ENCODE measurements around the gene P2RX2.

Gene P2RX2

DNA sequence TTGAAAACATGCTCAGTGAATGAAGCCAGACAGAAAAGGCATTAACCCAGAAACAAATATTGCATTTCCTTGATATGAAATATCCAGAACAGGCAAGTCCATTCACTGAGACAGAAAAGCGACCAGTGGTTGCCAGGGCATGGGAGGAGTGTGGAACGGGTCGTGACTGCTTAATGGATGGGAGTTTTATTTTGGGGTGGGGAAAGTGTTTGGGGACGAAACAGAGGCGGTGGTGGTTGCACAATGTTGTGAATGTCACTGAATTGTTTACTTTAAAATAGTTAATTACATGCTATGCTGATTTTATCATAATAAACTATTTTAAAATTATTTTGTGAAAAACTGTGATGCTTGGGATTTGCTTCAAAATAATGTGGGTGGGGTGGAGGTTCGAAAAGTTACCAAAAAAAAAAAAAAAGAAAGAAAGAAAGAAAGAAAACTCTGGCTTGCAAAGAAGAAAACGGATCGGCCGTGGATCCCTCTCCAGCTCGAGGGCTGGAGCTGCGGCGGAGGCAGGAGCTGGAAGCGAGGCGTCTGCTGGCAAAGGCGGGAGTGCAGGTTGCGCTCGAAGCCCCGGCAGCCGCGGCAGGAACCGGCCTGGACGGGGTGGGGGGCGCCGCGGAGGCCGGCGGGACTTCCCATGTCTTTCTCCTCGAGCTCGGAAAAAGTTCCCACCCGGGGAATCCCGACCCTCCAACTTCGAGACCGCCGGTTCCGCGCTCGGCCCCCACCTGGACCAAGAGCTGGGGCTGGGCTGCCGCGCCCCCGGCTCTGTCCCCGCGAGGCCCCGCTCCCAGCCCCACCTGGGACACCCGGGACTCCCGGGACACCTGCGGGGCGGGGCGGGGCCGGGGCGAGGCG lies 524 bp upstream of the P2RX2 start:
- in situ Hi-C loops (cut with MboI; ENCODE audit: low sequenced_read_pairs, unreplicated experiment), result loop anchor here (25.0 kb wide), 1 partner anchor 206 kb away; no protein-coding TSS in a partner anchor

GRCh38 chr12:132619071-132619385 lies 452 bp downstream of the P2RX2 start:
- no peak for DNase-seq (ENCODE audit: low spot score)
- in situ Hi-C loops (cut with MboI; ENCODE audit: low sequenced_read_pairs, unreplicated experiment), result loop anchor here (25.0 kb wide), 1 partner anchor 207 kb away; no protein-coding TSS in a partner anchor
- TF ChIP-seq CTCF (IDR thresholded peaks at IDR 0.05; ENCODE audit: borderline replicate concordance, control extremely low read depth, extremely low read depth, insufficient read depth, missing control alignments), result no peak

More for the DNA sequence above, 524 bp upstream of the P2RX2 start:
- TF ChIP-seq CTCF (IDR thresholded peaks at IDR 0.05; ENCODE audit: borderline replicate concordance, control extremely low read depth, extremely low read depth, insufficient read depth, missing control alignments), result no peak
- DNase-seq (ENCODE audit: low spot score), result no peak

- in situ Hi-C loops (cut with MboI; ENCODE audit: low sequenced_read_pairs, unreplicated experiment), result loop anchor here (25.0 kb wide), 1 partner anchor 207 kb away; no protein-coding TSS in a partner anchor
- no peak for DNase-seq (ENCODE audit: low spot score)
- TF ChIP-seq CTCF (IDR thresholded peaks at IDR 0.05; ENCODE audit: borderline replicate concordance, control extremely low read depth, extremely low read depth, insufficient read depth, missing control alignments), result no peak
Observed at GRCh38 chr12:132619386-132620112, 973 bp downstream of the P2RX2 start.

DNA sequence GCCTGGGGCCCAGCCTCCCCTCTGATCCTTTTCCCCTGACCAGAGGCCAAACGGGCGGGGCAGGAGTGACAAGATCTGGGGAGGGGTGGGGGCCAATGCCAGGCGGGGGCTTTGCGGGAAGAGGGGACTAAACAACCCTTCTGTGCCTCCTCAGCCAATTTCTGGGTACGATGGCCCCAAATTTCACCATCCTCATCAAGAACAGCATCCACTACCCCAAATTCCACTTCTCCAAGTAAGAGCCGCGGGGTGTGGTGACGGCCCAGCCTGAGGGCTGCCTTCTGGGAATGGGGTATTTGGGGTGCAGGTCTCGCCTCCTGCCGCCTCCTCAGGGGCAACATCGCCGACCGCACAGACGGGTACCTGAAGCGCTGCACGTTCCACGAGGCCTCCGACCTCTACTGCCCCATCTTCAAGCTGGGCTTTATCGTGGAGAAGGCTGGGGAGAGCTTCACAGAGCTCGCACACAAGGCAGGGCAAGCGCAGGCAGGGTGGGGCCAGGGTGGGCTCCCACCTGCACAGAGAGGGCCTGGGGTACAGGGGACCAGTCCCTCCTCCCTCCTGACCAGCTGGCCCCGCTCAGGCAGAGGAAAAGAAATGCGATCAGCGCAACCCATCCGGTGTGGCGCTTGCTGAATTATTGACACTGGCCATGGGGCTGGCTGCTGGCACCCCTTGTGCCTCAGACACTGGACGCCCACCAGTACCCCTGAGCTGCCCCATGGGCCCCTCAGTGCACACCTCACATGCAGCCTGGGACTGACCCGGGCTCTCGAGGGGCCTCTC lies 1.7 kb downstream of the P2RX2 start:
- in situ Hi-C loops (cut with MboI; ENCODE audit: low sequenced_read_pairs, unreplicated experiment), result loop anchor here (25.0 kb wide), 1 partner anchor 208 kb away; no protein-coding TSS in a partner anchor
- DNase-seq (ENCODE audit: low spot score), result no peak

DNA sequence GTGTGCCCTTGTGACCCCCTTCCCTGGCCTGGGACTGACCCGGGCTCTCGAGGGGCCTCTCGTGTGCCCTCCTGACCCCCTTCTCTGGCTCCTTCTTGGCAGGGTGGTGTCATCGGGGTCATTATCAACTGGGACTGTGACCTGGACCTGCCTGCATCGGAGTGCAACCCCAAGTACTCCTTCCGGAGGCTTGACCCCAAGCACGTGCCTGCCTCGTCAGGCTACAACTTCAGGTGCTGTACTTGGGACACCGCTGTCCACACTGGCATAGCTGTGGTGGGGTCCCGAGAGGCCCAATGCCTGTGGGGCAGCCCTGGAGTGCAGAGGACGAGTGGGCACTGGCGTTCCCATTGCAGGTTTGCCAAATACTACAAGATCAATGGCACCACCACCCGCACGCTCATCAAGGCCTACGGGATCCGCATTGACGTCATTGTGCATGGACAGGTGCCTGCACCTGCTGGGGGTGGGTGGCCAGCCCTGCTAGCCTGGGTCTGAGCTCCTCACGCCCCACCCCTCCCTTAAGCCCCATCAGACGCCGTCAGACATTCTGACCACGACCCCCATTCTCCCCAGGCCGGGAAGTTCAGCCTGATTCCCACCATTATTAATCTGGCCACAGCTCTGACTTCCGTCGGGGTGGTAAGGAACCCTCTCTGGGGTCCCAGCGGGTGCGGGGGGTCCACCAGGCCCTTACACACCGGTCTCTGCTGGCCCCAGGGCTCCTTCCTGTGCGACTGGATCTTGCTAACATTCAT lies 2.5 kb downstream of the P2RX2 start:
- in situ Hi-C loops (cut with MboI; ENCODE audit: low sequenced_read_pairs, unreplicated experiment), result loop anchor here (25.0 kb wide), 1 partner anchor 209 kb away; no protein-coding TSS in a partner anchor
- DNase-seq (ENCODE audit: low spot score), result no peak
- TF ChIP-seq CTCF (IDR thresholded peaks at IDR 0.05; ENCODE audit: borderline replicate concordance, control extremely low read depth, extremely low read depth, insufficient read depth, missing control alignments), result no peak

More for the DNA sequence above, 1.7 kb downstream of the P2RX2 start:
- no peak for TF ChIP-seq CTCF (IDR thresholded peaks at IDR 0.05; ENCODE audit: borderline replicate concordance, control extremely low read depth, extremely low read depth, insufficient read depth, missing control alignments)
